ENCODE data around the gene MORN5.

DNA sequence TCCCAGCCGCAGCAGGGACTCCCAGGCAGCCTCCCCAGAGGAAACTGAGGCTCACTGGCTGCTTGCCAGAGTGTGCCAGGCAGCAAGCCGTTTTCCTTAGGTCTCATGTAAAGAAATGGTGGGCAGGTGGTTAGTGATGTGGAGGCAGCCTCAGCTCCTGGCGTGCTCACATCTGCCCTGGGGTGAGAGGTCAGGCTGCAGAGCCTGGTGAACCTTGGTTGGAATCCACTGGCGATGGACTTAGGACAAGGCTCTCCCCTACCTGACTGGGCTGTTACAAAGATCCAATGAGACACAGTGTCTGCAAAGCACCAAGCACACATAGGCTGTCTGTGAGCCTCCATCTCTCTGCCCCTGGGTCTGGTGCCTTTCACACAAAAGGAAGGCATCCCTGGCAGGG lies 38.2 kb downstream of the MORN5 start:
- TF ChIP-seq POLR2A (IDR thresholded peaks at IDR 0.05; ENCODE audit: low read length) (no peak), GATA1 (IDR thresholded peaks at IDR 0.05; ENCODE audit: low read depth, low read length) (no peak)
